Fibroblast of lung (primary cell): ENCODE measurements around the gene TMEM132D. TPM values are rescaled to one million over a fixed set of nuclear protein-coding genes. Genes with fewer than 3 reads are reported as not detected.

Source experiments
- DNase-seq, 2 donors: peaks; one replicate each; pipeline versions ENCODE4 v3.0.0 to v3.0.0-alpha.2; 2010; ENCODE audit warnings: low read depth in 2 of 2
- H2AFZ ChIP-seq: 2 replicates; pipeline ENCODE4 v1.5.1; 2012; ENCODE audit warnings: low read length, control low read depth, inconsistent platforms
- H3K27ac ChIP-seq: 2 replicates; pipeline ENCODE4 v1.5.1; 2011; ENCODE audit warnings: low read length, control low read depth; ENCODE audit not compliant: insufficient read depth
- H3K27me3 ChIP-seq: 2 replicates; pipeline ENCODE4 v1.5.1; 2011; ENCODE audit warnings: mild to moderate bottlenecking, low read length; ENCODE audit not compliant: control insufficient read depth, insufficient read depth
- H3K36me3 ChIP-seq: 2 replicates; pipeline ENCODE4 v1.5.1; 2011; ENCODE audit warnings: low read length; ENCODE audit not compliant: control insufficient read depth, insufficient read depth
- H3K4me1 ChIP-seq: 2 replicates; pipeline ENCODE4 v1.5.1; 2011; ENCODE audit warnings: low read length; ENCODE audit not compliant: control insufficient read depth, insufficient read depth; ENCODE audit errors: extremely low read depth
- H3K4me2 ChIP-seq: 2 replicates; pipeline ENCODE4 v1.5.1; 2011; ENCODE audit warnings: low read length, control low read depth; ENCODE audit not compliant: insufficient read depth; ENCODE audit errors: extremely low read depth
- H3K4me3 ChIP-seq, 4 experiments: fragments of 200-600 bp in 1 of 4; sonication (generic) in 1 of 4; replicated peaks in 1 of 4; 2 replicates each; pipeline ENCODE4 v1.5.1; 2011 to 2016; ENCODE audit warnings: low read length in 4 of 4, low read depth in 3 of 4, mild to moderate bottlenecking in 3 of 4, control low read depth in 2 of 4, inconsistent platforms in 1 of 4, mixed read lengths in 1 of 4; ENCODE audit not compliant: insufficient read depth in 1 of 4; ENCODE audit errors: control extremely low read depth in 1 of 4
- H3K79me2 ChIP-seq: 2 replicates; pipeline ENCODE4 v1.5.1; 2012; ENCODE audit warnings: mild to moderate bottlenecking, low read length, inconsistent platforms; ENCODE audit not compliant: control insufficient read depth, insufficient read depth
- H3K9ac ChIP-seq: 2 replicates; pipeline ENCODE4 v1.5.1; 2011; ENCODE audit warnings: mild to moderate bottlenecking, low read length, control low read depth; ENCODE audit not compliant: insufficient read depth
- H3K9me3 ChIP-seq: 2 replicates; pipeline ENCODE4 v1.5.1; 2012; ENCODE audit warnings: low read depth, low read length; ENCODE audit not compliant: control insufficient read depth, insufficient read depth
- H4K20me1 ChIP-seq: 2 replicates; pipeline ENCODE4 v1.5.1; 2011; ENCODE audit warnings: low read length; ENCODE audit not compliant: control insufficient read depth, insufficient read depth; ENCODE audit errors: extremely low read depth
- EZH2 ChIP-seq: IDR thresholded peaks from 2 replicates; pipeline ENCODE4 v1.5.1; 2012; ENCODE audit warnings: low read length, control low read depth, mild to moderate bottlenecking; ENCODE audit errors: missing control alignments
- polyA plus RNA-seq, 2 donors: library from polyadenylated mRNA; depleted of rRNA in 1 of 2; stranded (reverse) in 1 of 2; unstranded in 1 of 2; fragments of >200 nt; gene quantifications; 2 replicates each; pipeline ENCODE4 v1.2.1, GENCODE V29; 2011 to 2012; ENCODE audit warnings: missing spikeins in 1 of 2
- total RNA-seq: library from RNA; depleted of rRNA; stranded (reverse); fragments of >200 nt; gene quantifications from 2 replicates; pipeline ENCODE4 v1.2.1, GENCODE V29; 2014
- TF ChIP-seq, protein P1 (sequence below), 2 donors: IDR thresholded peaks in 1 of 2; conservative IDR thresholded peaks in 1 of 2; 1 replicate in 1 of 2; 2 replicates in 1 of 2; pipeline ENCODE4 v1.5.1; 2011 to 2012; ENCODE audit warnings: low read length in 2 of 2, control low read depth in 1 of 2, inconsistent platforms in 1 of 2, low read depth in 1 of 2, mild to moderate bottlenecking in 1 of 2

Gene TMEM132D
- total and polyA plus RNA-seq, 2 donors (not counting 1 experiment from before 2014, with no cell fraction given): not detected

DNA sequence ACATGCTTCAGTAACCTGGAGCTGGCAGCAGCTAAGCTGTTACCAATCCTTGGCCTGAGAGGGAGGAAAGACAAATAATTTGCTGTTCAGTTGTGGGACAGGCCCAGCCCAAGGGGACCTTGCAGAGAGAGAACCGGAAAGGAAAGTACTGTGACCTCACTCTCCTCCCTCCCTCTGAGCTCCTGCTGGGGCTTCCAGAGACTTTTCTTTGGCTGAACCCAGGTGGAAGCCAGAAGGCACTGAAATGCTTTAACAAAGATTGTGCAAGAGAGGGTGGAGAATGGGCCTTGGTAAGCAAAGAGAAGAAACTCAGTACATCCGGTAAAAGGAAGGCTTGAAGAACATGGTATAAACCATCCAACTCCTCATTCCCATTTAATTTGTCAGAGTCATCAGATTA, 593.5 kb downstream of the TMEM132D start:
- H3K9ac ChIP-seq: no peak overlapping the region
- H3K4me3 ChIP-seq: no peak overlapping the region
- no peak for TF ChIP-seq EZH2
- TF ChIP-seq, protein P1, sequence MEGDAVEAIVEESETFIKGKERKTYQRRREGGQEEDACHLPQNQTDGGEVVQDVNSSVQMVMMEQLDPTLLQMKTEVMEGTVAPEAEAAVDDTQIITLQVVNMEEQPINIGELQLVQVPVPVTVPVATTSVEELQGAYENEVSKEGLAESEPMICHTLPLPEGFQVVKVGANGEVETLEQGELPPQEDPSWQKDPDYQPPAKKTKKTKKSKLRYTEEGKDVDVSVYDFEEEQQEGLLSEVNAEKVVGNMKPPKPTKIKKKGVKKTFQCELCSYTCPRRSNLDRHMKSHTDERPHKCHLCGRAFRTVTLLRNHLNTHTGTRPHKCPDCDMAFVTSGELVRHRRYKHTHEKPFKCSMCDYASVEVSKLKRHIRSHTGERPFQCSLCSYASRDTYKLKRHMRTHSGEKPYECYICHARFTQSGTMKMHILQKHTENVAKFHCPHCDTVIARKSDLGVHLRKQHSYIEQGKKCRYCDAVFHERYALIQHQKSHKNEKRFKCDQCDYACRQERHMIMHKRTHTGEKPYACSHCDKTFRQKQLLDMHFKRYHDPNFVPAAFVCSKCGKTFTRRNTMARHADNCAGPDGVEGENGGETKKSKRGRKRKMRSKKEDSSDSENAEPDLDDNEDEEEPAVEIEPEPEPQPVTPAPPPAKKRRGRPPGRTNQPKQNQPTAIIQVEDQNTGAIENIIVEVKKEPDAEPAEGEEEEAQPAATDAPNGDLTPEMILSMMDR (conservative IDR thresholded peaks at IDR 0.05 in 1 of 2, IDR thresholded peaks at IDR 0.05 in 1 of 2; ENCODE audit: low read depth in 1 of 2, low read length in 2 of 2): no peak
- H4K20me1 ChIP-seq: no peaks in the 10 kb centered on the region
- no peak overlapping the region for H3K4me2 ChIP-seq
- no peak overlapping the region for H3K27ac ChIP-seq
- DNase-seq: no peak
- H3K4me1 ChIP-seq: no peaks in the 10 kb centered on the region
- no peaks in the 10 kb centered on the region for H3K9me3 ChIP-seq
- no peak overlapping the region for H2AFZ ChIP-seq
- H3K36me3 ChIP-seq: no peaks in the 10 kb centered on the region
- no peaks in the 10 kb centered on the region for H3K79me2 ChIP-seq
- no peaks in the 10 kb centered on the region for H3K27me3 ChIP-seq

DNA sequence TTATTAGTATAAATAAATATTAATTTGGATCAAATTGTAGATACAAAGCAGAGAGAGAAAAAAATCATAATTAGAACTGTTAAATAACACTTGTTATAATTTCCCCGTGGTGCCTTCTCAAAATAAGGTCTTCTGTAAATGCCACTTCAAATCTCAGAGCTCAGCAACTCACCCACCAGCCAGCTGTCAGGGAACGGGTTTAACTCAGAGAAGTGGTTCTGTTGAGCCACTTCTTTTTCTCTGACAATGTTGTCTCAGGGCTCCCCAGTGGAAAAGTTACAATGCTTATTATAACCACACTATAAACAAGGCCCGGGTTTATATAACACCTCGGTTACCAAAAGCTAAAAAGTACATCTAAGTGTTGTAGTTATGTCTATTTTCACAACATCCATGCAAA, 598.0 kb downstream of the TMEM132D start:
- TF ChIP-seq, protein P1 (conservative IDR thresholded peaks at IDR 0.05 in 1 of 2, IDR thresholded peaks at IDR 0.05 in 1 of 2; ENCODE audit: low read depth in 1 of 2, low read length in 2 of 2): no peak
- TF ChIP-seq EZH2: no peak
- Histone ChIP-seq H3K79me2 (no peaks in the 10 kb centered on the region), H3K36me3 (no peaks in the 10 kb centered on the region), H3K9me3 (no peaks in the 10 kb centered on the region), H3K4me2 (no peak overlapping the region), H2AFZ (no peak overlapping the region), H3K9ac (no peak overlapping the region), H3K4me3 (no peak overlapping the region), H4K20me1 (no peaks in the 10 kb centered on the region), H3K27ac (no peak overlapping the region), H3K4me1 (no peaks in the 10 kb centered on the region), H3K27me3 (no peaks in the 10 kb centered on the region)
- DNase-seq: no peak

DNA sequence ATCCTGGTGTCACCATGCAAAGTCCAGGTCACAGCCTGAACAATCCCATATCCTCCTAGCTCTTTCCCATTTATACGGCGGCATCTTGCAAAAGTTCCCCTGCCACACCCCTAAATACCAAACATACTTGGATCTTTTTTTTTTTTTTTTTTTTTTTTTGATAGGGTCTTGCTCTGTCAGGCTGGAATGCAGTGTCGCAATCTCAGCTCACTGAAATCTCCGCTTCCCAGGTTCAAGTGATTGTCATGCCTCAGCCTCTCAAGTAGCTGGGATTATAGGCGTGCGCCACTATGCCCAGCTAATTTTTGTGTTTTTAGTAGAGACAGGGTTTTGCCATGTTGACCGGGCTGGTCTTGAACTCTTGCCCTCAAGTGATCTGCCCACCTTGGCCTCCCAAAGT, 599.3 kb downstream of the TMEM132D start:
- Histone ChIP-seq H3K27ac (no peak overlapping the region), H3K4me2 (no peak overlapping the region), H3K9ac (no peak overlapping the region), H3K9me3 (no peaks in the 10 kb centered on the region), H3K79me2 (no peaks in the 10 kb centered on the region), H4K20me1 (no peaks in the 10 kb centered on the region), H2AFZ (no peak overlapping the region), H3K27me3 (no peaks in the 10 kb centered on the region), H3K36me3 (no peaks in the 10 kb centered on the region), H3K4me3 (no peak overlapping the region), H3K4me1 (no peaks in the 10 kb centered on the region)
- TF ChIP-seq, protein P1 (conservative IDR thresholded peaks at IDR 0.05 in 1 of 2, IDR thresholded peaks at IDR 0.05 in 1 of 2; ENCODE audit: low read depth in 1 of 2, low read length in 2 of 2): no peak
- TF ChIP-seq EZH2: no peak
- peak in 1 of 2 donors; percentile 7 for DNase-seq
